ENCODE measurements around the gene MX1.

GRCh38 chr21:41398251-41398650 lies 27.8 kb upstream of the MX1 start:
- TF ChIP-seq POLR2A (IDR thresholded peaks at IDR 0.05) (no peak), CTCF (IDR thresholded peaks at IDR 0.05) (no peak), EP300 (IDR thresholded peaks at IDR 0.05) (no peak)

Data from tibial nerve (tissue), 4 donors.